NB4 (cell line): ENCODE results near the gene TAS1R3.

Experiments
- DNase-seq: peaks from one replicate; pipeline ENCODE4 v3.0.0; 2010; ENCODE audit warnings: low read depth
- H3K4me3 ChIP-seq: one replicate; pipeline ENCODE4 v1.5.1; 2011; ENCODE audit warnings: mild to moderate bottlenecking, low read depth, low read length, moderate library complexity
- MAX ChIP-seq: IDR thresholded peaks from 2 replicates; pipeline ENCODE4 v1.6.1; 2011; ENCODE audit warnings: low read depth, low read length
- MYC ChIP-seq: IDR thresholded peaks from 2 replicates; pipeline ENCODE4 v1.6.1; 2011; ENCODE audit warnings: low read depth, low read length
- POLR2A ChIP-seq: IDR thresholded peaks from 2 replicates; pipeline ENCODE4 v1.6.1; 2011; ENCODE audit warnings: mild to moderate bottlenecking; ENCODE audit not compliant: insufficient read length; ENCODE audit errors: extremely low read depth
- TF ChIP-seq, protein P1 (sequence below): IDR thresholded peaks from one replicate; pipeline ENCODE4 v1.5.1; 2012; ENCODE audit warnings: low read depth, low read length

The TAS1R3 gene

DNA sequence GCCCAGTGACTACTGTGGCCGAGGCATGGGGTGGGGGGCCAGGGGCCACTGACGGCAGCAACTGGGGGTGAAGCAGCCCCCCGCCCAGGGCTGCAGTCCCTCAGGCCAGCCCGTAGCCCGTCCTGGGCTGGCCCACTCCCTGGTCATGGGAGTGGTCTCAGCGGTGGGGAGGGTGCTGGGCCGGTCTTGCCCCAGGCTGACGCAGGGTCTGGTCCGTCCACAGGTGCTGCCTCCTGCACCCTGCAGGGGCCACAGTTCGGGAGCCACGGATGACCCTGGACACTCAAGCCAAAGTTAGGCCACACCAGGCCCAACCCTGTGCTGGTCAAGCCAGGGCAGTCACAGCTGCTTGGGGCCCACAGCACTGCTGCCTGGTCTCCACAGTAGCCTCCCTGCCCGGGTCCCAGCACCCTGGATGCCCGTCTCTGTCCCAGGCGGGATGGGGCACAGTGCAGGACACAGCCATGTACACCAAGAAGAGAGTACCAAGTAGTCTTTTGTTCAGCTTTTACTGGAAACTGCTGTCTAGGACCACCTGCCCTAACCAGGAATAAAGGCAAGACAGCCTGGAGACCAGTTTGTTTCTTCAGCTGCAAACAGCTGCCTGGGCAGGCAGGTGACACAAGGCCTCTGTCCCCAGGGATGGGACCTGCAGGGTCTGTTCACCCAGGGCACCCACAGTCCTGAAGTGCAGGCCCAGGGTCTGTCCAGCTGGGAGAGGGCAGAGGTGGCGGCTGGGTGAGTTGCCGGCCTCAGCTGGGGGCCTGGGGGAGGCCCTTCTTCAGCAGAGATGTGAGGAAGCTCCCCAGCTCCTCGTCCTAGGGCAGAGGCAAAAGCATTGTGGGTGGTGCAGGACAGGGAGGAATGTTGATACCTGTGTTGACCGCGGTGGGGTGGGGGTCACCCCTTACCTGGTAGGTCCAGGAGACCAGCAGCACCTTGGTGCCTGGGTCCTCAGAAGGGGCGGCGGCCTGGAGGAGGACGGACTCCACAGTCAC is 19.7 kb upstream of the TAS1R3 start:
- no peak overlapping the region for H3K4me3 ChIP-seq
- no peak for DNase-seq
- no peak for TF ChIP-seq POLR2A
- TF ChIP-seq MYC, result no peak
- no peak for TF ChIP-seq MAX
- TF ChIP-seq, protein P1, sequence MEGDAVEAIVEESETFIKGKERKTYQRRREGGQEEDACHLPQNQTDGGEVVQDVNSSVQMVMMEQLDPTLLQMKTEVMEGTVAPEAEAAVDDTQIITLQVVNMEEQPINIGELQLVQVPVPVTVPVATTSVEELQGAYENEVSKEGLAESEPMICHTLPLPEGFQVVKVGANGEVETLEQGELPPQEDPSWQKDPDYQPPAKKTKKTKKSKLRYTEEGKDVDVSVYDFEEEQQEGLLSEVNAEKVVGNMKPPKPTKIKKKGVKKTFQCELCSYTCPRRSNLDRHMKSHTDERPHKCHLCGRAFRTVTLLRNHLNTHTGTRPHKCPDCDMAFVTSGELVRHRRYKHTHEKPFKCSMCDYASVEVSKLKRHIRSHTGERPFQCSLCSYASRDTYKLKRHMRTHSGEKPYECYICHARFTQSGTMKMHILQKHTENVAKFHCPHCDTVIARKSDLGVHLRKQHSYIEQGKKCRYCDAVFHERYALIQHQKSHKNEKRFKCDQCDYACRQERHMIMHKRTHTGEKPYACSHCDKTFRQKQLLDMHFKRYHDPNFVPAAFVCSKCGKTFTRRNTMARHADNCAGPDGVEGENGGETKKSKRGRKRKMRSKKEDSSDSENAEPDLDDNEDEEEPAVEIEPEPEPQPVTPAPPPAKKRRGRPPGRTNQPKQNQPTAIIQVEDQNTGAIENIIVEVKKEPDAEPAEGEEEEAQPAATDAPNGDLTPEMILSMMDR, result no peak

DNA sequence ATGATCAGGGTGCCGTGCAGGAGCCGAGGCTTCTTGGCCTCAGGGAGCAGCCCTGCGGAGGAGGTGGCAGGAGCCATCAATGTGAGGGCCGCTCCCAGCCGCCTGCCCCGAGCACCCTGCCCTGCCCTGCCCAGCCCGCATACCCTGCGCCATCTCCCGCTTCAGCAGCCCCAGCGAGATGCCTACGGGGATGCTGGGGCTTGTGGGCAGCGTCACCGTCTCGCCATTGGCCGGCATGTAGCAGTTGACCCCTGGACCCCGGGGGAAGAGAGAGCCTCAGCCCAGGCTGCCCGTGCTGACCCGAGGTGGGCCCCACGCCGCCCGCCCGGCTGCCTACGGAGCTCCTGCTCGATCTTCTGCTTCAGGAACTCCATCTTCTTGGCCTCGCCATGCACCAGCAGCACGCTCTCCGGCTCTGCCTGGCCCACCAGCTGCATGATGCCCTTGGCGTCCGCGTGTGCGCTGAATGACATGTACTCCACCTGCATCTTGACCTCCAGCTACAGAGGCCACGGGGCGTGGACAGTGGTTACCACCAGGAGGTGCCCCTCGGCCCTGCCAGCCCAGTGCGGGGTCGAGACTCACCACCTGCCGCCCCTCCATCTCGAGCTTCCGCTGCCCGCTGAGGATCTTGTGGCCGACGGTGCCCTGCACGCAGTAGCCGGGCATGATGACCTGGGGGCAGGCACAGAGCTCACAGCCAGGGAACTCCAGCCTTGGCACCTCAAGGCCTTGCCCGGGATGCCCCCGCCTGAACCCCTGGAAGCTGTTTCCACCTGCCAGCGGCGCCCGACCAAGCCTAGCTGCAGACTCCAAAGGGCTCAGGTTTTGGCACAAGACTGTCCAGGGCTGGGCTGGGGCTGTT is 18.4 kb upstream of the TAS1R3 start:
- TF ChIP-seq MAX, result no peak
- TF ChIP-seq MYC, result no peak
- TF ChIP-seq, protein P1, result no peak
- no peak for TF ChIP-seq POLR2A
- DNase-seq, result no peak
- H3K4me3 ChIP-seq, result no peak overlapping the region

DNA sequence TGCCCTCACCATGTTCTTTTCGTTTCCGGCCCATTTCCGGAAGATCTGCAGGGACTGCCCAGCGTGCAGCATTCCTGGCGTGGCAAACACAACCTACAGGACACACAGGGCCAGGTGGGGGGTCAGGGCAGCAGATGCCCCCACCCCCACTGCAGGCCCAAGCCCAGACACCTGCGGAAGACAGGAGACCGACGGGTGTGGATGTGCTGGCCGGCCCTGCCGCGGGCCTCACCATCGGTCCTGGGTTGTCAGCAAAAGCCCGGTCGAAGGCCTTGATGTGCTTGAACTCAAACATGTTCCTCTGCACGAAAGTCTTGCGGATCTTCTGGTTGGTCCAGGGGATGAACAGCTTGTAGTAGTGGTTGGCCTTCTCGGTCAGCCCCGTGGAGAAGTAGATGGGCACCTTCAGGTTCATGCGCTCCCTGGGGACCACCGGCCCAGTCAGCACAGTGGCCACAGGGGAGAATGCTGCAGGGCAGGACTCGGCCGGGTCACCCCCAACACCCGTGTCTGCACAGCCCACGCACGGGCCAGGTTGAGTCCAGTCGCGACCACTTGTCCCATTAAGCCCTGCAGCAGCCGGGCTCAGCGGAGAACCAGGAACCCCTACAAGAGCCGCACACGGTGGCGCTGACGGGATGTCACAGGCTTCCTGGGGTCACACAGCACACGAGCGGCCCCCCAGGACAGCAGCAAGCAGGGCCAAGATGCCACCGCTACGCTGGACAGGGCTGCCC is 17.4 kb upstream of the TAS1R3 start:
- no peak overlapping the region for H3K4me3 ChIP-seq
- TF ChIP-seq, protein P1, result no peak
- TF ChIP-seq MYC, result no peak
- TF ChIP-seq MAX, result no peak
- TF ChIP-seq POLR2A, result peak; percentile 6
- DNase-seq, result no peak

GRCh38 chr1:1314237-1314586 is 16.9 kb upstream of the TAS1R3 start:
- DNase-seq, result no peak
- no peak for TF ChIP-seq MYC
- no peak for TF ChIP-seq POLR2A
- TF ChIP-seq, protein P1, result no peak
- no peak for TF ChIP-seq MAX
- H3K4me3 ChIP-seq, result no peak overlapping the region

GRCh38 chr1:1314678-1315335 is 16.3 kb upstream of the TAS1R3 start:
- TF ChIP-seq POLR2A (no peak), MAX (no peak), MYC (no peak)
- TF ChIP-seq, protein P1, result no peak

More at GRCh38 chr1:1314678-1315335, 16.3 kb upstream of the TAS1R3 start:
- no peak for DNase-seq
- H3K4me3 ChIP-seq, result no peak overlapping the region
